ENCODE results near the gene UBE2D4.

UBE2D4 gene

DNA sequence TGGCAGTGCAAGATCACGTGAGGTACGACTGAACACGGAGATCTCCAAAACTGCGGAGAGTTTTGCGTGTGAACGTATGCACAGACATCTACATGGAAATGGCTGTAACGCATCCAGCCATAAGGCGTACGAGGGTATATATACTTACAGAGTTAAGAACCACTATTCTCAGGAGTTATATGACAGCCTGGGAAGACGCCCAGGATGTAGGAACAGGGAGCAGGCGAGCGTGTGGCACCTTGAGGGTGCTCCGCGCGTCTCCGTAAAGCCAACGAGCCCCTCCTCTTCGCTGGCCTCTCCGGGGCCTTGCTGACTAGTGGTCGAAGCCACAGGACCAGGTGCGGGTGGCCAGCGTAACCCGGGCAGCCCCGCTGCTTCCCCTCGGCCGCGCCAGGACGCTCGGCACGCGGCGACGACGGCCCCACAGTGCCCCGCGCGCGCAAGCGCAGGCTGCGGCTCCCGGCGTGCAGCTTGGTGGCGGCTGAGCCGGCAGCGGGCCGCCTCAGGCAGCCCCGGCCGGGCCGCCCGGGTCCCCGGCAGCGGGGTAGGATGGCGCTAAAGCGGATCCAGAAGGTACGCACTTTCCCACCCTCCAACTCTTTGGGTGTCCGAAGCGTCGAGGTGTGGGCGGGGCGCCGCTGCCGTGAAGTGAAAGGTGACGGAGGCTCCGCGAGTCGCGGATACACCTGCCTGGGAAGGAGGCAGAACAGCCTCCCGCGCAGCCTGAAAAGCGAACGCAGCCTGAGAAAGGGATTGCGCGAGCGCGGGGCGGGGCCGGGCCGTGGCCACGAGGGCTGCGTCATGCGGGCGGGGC lies at the start of gene UBE2D4:
TSS of gene UBE2D4 (plus strand) at position 453 of the 814 bp plus-strand sequence. CDS start at position 550, 97 bp downstream.
- DNase-seq: peak; percentile 85 to 91
- TF ChIP-seq POLR2A (IDR thresholded peaks at IDR 0.05; ENCODE audit: low read length) (peak; percentile 97), GATA1 (IDR thresholded peaks at IDR 0.05; ENCODE audit: low read depth, low read length) (no peak)

DNA sequence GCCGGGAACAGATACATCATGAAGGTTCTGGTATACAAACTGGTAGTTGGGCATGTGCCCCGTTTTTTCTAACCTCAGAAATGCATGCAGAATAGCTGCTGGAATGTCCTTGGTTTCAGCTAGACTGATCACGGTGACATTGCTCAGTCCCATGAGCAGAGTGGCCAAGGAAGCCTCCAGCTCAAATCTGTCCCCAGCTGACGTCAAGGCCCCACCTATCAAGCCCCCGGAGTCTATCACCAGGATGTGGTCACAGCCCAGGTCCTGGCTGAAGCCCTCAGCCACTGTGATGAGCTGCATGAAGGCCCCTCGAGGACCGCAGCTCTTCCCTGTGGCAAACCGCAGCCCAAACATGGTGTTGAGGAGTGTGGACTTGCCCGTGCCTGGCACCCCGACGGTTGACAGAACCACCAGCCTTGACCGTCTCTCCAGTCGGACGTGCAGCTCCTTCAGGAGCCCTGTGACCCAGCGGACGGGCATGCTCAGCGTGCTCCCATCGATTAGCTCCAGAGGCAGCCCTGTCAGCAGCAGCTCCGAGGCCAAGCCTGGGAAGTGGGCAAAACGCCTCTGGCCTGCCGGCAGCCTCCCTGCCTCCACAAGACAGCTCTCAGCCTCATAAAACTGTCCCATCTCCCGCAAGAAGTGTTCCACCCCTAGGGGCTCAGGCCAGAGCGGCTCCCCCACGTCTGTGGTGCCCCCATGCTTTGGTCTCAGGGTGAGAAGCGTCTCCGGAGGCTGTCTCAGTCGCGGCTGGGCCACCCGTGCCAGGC lies 49.1 kb upstream of the UBE2D4 start:
- DNase-seq: no peak
- TF ChIP-seq GATA1 (IDR thresholded peaks at IDR 0.05; ENCODE audit: low read depth, low read length) (no peak), POLR2A (IDR thresholded peaks at IDR 0.05; ENCODE audit: low read length) (no peak)

DNA sequence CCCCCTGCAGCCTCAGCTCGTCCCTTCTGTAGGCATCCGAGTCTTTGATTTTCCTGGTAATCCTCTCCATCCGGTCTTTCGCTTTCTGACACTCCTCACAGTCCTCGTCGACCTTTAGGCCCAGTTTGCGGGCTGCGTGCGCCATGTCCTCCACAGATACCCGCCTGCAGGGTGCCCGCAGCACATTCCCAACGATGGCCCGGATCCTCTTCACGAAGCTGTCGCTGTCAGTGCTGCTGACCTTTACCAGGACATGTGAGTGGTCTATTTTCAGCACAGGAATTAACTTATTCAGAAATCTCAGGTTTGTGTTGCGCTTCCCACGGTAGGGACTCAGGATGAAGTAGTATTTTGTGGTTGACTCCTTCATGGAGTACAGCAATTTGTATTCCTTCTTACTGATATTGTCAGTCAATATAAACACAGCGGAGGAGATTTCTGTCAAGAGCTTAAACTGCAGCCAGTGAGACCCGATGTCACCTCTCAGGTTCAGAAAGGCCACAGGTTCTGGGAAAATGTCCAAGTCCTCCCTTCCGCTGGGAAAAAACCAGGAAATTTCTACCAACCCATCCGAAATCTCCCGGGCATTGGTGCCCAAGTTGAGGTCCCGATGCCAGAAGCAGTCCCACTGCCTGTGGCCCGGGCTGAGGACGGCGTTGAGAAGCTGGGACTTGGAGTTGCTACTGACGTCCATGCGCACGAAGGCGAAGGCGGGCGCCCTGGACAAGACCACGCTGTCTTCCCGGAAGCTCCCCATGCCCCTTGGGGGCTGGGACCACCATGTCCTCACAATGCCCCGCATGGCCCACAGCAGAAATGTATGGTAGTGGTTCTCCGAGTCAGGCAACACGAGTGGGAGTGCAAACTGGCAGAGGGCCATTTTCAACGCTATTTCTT lies 48.0 kb upstream of the UBE2D4 start:
- DNase-seq: no peak
- no peak for TF ChIP-seq GATA1 (IDR thresholded peaks at IDR 0.05; ENCODE audit: low read depth, low read length)
- no peak for TF ChIP-seq POLR2A (IDR thresholded peaks at IDR 0.05; ENCODE audit: low read length)

DNA sequence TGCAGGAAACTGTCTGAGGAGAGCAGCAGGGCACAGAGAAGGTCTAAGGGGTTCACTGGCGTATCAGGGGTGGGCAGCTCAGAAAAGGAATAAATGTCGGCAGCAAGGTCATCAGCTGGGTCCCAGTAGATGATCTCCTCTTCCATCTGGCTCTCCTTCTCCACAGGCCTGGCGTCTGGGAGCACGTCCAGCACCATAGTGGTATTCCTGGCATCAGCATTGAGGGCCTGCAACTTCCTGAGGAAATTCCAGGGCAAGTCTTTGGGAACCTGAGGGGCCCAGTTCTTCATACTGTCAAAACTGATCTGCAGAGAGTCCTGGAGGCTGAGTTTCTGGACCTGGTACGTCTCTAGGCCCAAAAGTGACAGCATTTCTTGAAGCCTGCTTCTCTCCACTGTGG lies 47.4 kb upstream of the UBE2D4 start:
- DNase-seq: no peak
- TF ChIP-seq GATA1 (IDR thresholded peaks at IDR 0.05; ENCODE audit: low read depth, low read length): no peak

DNA sequence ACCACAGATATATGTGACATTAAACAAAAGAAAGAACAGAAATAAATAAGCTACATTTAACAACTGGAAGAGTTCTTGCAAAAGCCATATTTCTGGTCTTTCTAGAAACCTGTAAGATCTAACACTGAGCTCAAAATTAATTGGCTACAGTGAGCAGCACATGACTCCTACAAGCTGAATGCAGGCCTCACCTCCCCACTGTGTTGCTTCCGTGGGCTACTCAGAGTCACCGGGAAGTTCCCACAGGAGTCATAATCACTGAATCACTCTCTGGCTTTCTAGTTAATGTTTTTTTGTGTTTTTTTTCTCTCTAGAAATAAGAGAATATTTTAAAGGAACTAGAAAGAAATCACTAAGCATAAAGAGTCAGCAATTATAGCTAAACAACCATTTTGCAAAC lies 46.8 kb upstream of the UBE2D4 start:
- no peak for TF ChIP-seq GATA1 (IDR thresholded peaks at IDR 0.05; ENCODE audit: low read depth, low read length)
- no peak for TF ChIP-seq POLR2A (IDR thresholded peaks at IDR 0.05; ENCODE audit: low read length)
- no peak for DNase-seq

DNA sequence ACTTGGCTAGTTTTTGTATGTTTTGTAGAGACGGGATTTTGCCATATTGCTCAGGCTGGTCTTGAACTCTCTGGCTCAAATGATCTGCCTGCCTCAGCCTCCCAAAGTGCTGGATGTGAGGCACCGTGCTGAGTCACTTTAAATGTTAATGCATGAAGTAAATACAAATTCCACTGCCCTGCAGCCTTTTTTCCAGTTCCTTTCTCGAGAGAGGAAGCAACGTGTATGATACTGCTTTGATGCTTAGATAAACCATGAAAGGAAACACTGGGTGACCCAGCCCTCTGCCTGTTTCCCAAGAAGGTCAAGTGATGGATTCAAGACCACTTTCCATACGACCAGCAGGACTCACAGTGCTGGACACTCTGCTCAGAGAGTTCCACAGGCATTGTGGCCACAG lies 45.6 kb upstream of the UBE2D4 start:
- TF ChIP-seq GATA1 (IDR thresholded peaks at IDR 0.05; ENCODE audit: low read depth, low read length) (no peak), POLR2A (IDR thresholded peaks at IDR 0.05; ENCODE audit: low read length) (no peak)

DNA sequence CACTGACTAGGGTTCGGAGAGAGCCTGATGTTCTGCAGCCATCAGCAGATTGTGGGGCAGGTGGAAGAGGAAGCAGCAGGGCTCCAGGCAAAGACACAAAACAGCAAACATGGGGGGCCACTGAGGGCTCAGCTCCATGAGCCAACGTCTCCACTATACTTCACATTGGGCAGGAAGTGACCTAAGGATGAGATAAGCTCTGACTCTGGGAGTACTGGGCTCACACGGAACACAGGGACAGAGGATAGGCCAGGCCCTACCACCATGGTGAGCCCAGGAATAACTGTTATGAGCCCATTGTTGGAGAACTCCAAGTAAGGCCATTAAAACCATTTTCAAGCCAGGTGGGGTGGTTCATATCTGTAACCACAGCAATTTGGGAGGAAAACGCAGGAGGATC lies 42.0 kb upstream of the UBE2D4 start:
- TF ChIP-seq POLR2A (IDR thresholded peaks at IDR 0.05; ENCODE audit: low read length) (no peak), GATA1 (IDR thresholded peaks at IDR 0.05; ENCODE audit: low read depth, low read length) (no peak)
- DNase-seq: no peak

More for the DNA sequence above, 45.6 kb upstream of the UBE2D4 start:
- DNase-seq: no peak

DNA sequence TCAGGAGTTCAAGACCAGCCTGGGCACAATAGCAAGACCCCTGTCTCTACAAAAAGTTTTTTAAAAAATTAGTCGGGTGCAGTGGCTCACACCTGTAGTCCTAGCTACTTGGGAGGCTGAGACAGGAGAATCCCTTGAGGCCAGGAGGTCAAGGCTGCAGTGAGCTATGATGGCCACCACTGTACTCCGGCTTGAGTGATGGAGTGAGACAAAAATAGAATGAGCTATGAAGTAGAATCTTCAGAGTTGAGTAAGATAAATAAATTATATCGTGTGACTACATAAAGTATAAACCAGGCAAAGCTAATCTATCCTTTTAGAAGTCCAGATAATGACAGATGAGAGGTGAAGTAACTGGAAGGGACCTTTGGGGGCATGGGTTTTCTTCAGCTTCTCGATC lies 41.6 kb upstream of the UBE2D4 start:
- TF ChIP-seq GATA1 (IDR thresholded peaks at IDR 0.05; ENCODE audit: low read depth, low read length) (no peak), POLR2A (IDR thresholded peaks at IDR 0.05; ENCODE audit: low read length) (no peak)
- DNase-seq: no peak

DNA sequence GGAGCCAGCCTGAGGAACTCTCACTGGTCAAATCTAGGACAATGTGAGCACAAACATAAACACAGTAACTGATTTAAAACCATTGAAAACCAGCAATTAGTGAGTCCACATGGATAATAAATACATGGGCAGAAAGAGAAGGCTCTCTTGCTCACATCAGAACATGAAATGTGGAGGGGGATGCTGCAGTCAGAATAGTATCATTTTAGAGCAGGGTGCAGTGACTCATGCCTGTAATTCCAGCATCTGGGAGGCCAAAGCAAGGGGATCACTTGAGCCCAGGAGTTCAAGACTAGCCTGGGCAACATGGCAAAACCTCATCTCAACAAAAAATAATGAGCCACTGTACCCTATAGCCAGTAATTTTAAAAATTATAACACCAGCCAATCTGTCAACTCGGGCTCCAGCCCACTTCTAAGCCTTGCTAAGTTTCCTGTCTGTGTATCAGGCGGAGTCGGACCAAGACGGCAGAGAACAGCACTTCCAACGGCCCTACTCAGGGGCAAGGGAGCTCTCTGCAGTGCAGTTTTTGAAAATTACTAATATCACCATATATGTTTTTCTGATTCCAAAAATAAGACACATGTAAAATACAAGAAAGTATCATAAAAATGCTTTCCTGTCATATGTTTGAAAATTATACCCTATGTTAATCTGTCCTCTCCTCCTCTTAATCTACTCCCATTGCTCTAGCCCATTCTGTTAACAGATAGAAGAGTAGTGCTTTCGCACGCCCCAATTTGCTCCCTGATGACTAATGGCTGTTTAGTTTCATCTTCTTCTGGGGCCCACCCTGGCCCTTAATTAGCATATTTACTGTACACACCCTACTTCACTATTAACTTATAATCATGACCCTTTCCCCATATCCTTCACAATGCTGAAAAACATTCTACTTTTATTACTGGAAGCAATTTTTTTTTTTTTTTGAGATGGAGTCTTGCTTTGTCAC lies 37.0 kb upstream of the UBE2D4 start:
- peak; percentile 68 to 81 for DNase-seq
- TF ChIP-seq POLR2A (IDR thresholded peaks at IDR 0.05; ENCODE audit: low read length) (no peak), GATA1 (IDR thresholded peaks at IDR 0.05; ENCODE audit: low read depth, low read length) (no peak)

DNA sequence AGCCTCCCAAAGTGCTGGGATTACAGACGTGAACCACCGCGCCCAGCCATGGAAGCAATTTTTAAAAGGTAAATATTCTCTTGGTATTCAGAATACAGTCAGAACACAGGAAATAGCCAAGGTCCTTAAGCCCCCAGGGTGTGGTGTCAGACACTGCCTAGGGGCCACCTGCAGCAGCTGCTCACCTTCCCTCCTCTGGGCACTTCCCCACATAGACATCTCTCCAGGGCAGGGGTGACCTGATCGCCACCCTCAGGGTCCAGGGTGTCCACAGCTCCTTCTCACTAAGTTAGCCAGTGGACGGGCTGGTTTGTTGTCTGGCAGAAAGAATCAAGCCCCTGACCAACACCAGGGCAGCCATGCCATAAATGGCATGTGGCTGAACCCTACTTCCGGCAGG lies 35.8 kb upstream of the UBE2D4 start:
- DNase-seq: no peak
- TF ChIP-seq POLR2A (IDR thresholded peaks at IDR 0.05; ENCODE audit: low read length): no peak
- no peak for TF ChIP-seq GATA1 (IDR thresholded peaks at IDR 0.05; ENCODE audit: low read depth, low read length)

DNA sequence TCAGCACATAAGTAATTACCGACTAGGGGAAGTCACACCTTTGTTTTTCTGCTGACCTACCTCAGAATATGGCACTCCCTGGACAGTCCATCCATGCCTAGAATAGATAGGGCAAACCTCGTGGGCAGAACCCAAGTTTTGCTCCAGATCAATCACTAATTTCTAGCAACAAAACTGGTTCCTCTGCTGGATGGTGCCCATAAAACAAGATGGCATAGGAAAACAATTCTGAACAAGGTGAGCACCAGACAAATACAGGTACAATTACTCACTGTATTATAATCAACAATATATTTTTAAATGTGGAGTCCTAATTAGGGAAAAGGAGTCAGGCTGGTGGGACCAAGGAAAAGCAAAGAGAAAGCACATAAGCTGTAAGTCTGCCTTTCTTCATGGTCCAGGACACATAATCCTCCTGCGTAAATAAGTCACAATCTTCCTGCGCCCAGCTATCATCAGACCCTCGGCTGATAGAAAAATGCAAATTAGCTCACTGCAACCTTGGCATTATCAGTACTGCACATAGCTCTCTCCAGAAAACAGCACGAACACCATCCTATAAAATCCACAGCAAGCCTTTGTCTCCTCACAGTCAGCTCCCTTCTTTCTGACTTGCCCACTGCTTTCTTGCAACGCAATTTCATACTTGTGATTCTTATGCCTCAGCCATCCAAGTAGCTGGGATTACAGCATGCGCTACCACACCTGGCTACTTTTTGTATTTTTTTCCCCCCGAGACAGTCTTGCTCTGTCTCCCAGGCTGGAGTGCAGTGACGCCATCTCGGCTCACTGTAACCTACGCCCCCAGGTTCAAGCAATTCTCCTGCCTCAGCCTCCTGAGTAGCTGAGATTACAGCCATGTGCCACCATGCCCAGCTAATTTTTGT lies 34.9 kb upstream of the UBE2D4 start:
- TF ChIP-seq POLR2A (IDR thresholded peaks at IDR 0.05; ENCODE audit: low read length) (no peak), GATA1 (IDR thresholded peaks at IDR 0.05; ENCODE audit: low read depth, low read length) (no peak)
- DNase-seq: peak in 1 of 2 experiments; percentile 15
